Vagina (tissue), 2 donors: ENCODE measurements around the gene RBM20.
"Not testable (repeated sequence)": the region's sequence is repeated elsewhere in the genome, so short reads cannot be mapped to it uniquely, and the experiment has no call there.

ENCODE experiments used
- POLR2A ChIP-seq, 2 donors: fragments of 450-650 bp; IDR thresholded peaks; one replicate each; pipeline ENCODE4 v1.6.1; 2017; ENCODE audit warnings: antibody characterized with exemption in 2 of 2, mild to moderate bottlenecking in 2 of 2, moderate library complexity in 2 of 2
- POLR2AphosphoS5 ChIP-seq, 2 donors: sonication (generic); formaldehyde crosslinking; IDR thresholded peaks; one replicate each; pipeline ENCODE4 v1.9.0; 2017; ENCODE audit warnings: antibody characterized with exemption in 2 of 2, mild to moderate bottlenecking in 2 of 2, low read depth in 1 of 2; ENCODE audit not compliant: insufficient read depth in 1 of 2
- TF ChIP-seq, protein P1 (sequence below), 3 experiments: fragments of 450-650 bp in 2 of 3; fragments of 200-600 bp in 1 of 3; sonication (generic) in 1 of 3; IDR thresholded peaks; one replicate each; pipeline ENCODE4 v1.5.1; 2017 to 2019; ENCODE audit warnings: antibody characterized with exemption in 3 of 3, mild to moderate bottlenecking in 2 of 3, moderate library complexity in 2 of 3

DNA sequence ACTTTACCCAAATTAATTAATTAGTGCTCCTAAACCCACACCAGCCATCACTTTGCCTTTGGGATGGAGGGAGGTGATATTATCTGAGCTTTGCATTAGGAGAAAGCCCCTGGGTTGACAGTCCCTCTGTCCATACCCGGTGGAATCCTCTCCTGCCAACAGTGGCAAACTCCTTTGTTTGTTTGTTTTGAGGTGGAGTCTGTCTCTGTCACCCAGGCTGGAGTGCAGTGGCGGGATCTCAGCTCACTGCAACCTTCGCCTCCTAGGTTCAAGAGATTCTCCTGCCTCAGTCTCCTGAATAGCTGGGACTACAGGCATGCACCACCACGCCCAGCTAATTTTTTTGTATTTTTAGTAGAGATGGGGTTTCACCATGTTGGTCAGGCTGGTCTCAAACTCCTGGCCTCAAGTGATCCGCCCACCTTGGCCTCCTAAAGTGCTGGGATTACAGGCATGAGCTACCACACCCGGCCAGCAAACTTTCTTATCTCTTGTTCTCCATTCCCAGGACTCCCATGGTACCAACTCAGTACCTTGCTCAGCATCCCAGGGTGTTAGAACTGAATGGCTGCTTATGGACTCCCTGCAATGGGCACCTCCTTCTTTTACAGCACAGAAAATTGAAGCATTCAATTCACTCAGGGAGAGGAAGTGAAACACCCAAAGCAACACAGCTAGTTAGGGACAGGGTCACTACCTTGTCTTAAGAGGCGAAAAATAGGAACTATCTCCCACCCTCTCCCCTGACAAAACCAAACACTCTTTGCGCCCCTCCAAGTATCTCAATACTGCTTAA, 223.1 kb downstream of the RBM20 start:
- TF ChIP-seq, protein P1, sequence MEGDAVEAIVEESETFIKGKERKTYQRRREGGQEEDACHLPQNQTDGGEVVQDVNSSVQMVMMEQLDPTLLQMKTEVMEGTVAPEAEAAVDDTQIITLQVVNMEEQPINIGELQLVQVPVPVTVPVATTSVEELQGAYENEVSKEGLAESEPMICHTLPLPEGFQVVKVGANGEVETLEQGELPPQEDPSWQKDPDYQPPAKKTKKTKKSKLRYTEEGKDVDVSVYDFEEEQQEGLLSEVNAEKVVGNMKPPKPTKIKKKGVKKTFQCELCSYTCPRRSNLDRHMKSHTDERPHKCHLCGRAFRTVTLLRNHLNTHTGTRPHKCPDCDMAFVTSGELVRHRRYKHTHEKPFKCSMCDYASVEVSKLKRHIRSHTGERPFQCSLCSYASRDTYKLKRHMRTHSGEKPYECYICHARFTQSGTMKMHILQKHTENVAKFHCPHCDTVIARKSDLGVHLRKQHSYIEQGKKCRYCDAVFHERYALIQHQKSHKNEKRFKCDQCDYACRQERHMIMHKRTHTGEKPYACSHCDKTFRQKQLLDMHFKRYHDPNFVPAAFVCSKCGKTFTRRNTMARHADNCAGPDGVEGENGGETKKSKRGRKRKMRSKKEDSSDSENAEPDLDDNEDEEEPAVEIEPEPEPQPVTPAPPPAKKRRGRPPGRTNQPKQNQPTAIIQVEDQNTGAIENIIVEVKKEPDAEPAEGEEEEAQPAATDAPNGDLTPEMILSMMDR (IDR thresholded peaks at IDR 0.05): not testable (repeated sequence)
- TF ChIP-seq POLR2A (IDR thresholded peaks at IDR 0.05); POLR2AphosphoS5 (IDR thresholded peaks at IDR 0.05; ENCODE audit: insufficient read depth in 1 of 2, low read depth in 1 of 2): not testable (repeated sequence)
